ENCODE measurements around the gene AVPR2.
A peak's percentile ranks its signal among the peaks of the same experiment; 100 is the strongest.

AVPR2 gene

DNA sequence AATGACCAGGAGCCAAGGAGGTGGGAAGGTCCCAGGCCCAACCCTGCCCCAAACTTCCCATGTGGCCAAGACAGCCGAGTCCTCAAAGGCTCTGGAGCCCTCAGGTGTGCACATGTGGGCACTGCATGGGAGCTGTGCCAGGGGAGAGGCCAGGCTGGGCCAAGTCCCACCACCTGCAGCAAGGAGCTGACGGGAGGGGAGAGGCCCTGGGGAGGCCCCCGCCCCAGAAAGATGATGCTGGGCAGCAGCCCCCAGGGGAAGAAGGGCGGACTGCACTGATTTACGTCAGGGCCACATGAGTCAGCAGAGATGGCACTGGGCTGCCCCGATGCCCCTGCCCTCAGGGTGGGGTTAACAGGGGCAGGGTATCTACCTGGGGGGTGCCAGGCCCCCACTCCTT lies 19.9 kb upstream of the AVPR2 start:
- H3K4me3 Mint-ChIP-seq = peak overlapping the region; percentile 15 to 59
- no peak for DNase-seq
- H3K9me3 Mint-ChIP-seq = no peaks in the 10 kb centered on the region
- no peak for ATAC-seq (replicated peaks)
- peaks cover 6 to 43% of the 10 kb centered on the region in 2 donors for H3K27me3 Mint-ChIP-seq
- H3K4me1 Mint-ChIP-seq (ENCODE audit: low read depth in 2 of 2) = no peaks in the 10 kb centered on the region
- H3K36me3 Mint-ChIP-seq (ENCODE audit: insufficient read depth) = peaks cover 3% of the 10 kb centered on the region
- H3K27ac Mint-ChIP-seq = no peak overlapping the region

DNA sequence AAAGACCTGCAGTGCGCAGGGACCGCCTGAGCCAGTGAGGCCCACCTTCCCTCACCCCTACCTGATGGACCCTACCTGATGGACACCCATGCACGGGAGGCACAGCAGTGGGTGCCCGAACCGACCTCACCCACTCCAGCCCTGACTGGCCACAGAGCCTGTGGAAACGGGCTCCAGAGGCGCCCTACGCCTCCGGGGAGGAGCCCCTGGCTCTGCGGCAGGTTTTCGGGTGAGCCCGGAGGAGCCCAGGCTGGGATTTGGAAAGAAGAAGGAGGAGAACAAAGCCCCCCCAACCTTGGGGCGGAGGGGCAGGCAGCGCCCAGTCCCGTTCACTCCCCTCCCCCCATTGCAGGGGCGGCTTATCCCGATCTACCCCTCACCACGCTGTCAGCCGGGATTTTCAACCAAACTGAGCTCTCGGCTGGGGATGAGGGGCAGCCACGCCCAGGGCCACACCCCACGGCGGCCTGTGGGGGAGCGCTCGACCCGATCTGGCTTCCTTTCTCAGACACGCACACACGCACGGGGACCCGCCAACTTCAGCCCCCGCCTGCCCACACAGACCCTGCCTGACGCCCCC lies 19.2 kb upstream of the AVPR2 start:
- Mint-ChIP-seq H3K4me1 (ENCODE audit: low read depth in 2 of 2) (no peaks in the 10 kb centered on the region), H3K36me3 (ENCODE audit: insufficient read depth) (peaks cover 3% of the 10 kb centered on the region), H3K27ac (no peak overlapping the region), H3K4me3 (peak overlapping the region in 1 of 2 donors; percentile 59), H3K27me3 (peaks cover 6 to 36% of the 10 kb centered on the region in 2 donors), H3K9me3 (no peaks in the 10 kb centered on the region)
- DNase-seq (no peak), ATAC-seq (replicated peaks) (no peak)

DNA sequence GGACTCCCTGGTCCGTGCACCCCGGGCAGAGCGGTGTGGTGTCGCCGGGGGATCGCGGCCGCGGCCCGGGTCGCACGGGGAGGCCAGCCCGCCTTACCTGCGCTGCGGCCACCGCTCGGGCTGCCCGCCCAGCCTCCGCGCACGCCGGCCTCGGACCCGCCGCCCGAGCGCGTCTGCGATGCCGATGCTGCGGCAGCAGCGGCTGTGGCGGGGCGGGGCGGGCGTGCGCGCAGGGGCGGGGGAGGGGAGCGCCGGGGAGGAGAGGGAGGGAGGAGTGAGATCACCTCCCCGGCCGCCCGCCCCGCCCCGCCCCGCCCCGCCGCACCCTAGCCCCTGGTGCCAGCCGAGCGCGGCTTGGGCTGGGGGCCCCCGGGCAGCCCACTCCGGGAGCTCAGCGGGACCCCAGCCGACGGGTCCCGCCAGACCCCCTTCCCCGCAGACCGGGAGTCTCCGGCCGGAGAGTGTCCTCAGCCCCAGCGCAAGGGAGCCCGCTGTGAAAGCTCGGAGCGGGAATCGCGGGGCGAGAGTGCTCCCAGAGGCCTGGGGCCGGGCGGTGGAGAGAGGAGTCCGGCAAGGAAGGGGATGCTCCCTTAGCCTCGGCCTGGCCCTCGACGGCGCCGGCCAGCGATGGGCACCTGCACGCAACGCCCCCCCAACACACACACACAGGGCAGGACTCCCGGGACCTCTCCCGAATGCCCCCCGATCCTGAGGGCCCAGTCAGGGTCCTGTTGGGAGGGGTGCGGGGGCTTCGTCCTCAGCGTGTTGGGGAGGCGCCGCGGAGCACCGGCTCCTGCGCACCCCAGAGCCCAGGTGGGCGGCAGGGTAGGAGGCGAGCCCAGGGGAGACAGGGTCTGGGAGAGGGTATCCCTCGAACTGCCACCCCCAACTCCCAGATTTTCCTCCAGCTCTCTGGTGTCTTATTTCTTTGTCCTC lies 18.2 kb upstream of the AVPR2 start, which contains the start of gene L1CAM:
Gene L1CAM (minus strand): TSS at position 206 of the 936 bp plus-strand sequence. CDS start 10,337 bp downstream, outside the sequence.
- peak; percentile 51 for ATAC-seq (replicated peaks)
- peaks cover 6 to 33% of the 10 kb centered on the region in 2 donors for H3K27me3 Mint-ChIP-seq
- H3K27ac Mint-ChIP-seq = no peak within 1 kb of the TSS
- no peaks in the 10 kb centered on the region for H3K4me1 Mint-ChIP-seq (ENCODE audit: low read depth in 2 of 2)
- H3K36me3 Mint-ChIP-seq (ENCODE audit: insufficient read depth) = peaks cover 3% of the 10 kb centered on the region
- DNase-seq = no peak
- no peaks in the 10 kb centered on the region for H3K9me3 Mint-ChIP-seq
- H3K4me3 Mint-ChIP-seq = peak within 1 kb of the TSS in 1 of 2 donors; percentile 59

DNA sequence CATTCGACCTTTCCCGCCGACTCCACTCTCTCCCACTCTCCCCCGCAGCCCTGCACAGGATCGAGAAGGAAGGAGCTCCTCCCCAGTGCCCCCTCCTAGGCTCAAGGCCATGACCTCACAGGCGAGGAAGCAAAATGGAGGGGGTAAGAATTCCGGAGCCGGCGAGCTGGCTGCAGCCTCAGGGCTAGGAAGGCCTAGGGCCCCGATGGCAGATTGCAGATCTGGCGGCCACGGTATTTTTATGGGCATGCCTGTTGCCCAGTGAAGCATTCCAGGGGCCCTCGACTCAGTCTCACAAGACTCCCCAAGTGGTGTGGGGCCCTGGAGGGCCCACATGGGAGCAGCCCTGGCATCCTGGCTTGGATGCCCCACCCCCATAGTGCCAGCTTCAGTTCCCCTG lies 17.6 kb upstream of the AVPR2 start:
- Mint-ChIP-seq H3K27ac (no peak overlapping the region), H3K4me3 (peak overlapping the region in 1 of 2 donors; percentile 47), H3K27me3 (peaks cover 6 to 32% of the 10 kb centered on the region in 2 donors), H3K36me3 (ENCODE audit: insufficient read depth) (peaks cover 3% of the 10 kb centered on the region), H3K4me1 (ENCODE audit: low read depth in 2 of 2) (no peaks in the 10 kb centered on the region), H3K9me3 (no peaks in the 10 kb centered on the region)
- DNase-seq = no peak
- no peak for ATAC-seq (replicated peaks)

DNA sequence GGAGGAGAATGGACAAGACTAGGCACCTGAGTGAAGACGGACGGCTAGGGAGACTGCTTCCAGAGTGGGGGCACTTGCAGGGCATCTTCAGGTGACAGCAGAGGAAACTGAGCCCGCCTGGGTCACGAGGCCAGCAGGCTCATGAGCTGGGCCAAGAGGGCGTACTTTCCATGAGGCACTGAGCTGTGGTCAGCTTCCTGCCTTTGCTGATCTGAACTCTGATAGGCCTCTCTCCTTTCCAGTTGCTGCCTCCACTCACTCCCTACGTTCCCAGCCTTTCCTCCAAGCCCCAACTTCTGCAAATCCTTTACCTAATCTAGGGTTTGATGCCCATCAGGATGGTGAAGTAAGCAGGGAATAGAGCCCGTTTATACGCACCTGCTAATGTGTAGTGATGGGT lies 17.1 kb upstream of the AVPR2 start:
- no peaks in the 10 kb centered on the region for H3K9me3 Mint-ChIP-seq
- no peaks in the 10 kb centered on the region for H3K4me1 Mint-ChIP-seq (ENCODE audit: low read depth in 2 of 2)
- no peak overlapping the region for H3K4me3 Mint-ChIP-seq
- ATAC-seq (replicated peaks) = no peak
- DNase-seq = no peak
- H3K27ac Mint-ChIP-seq = no peak overlapping the region
- H3K27me3 Mint-ChIP-seq = peaks cover 2 to 31% of the 10 kb centered on the region in 2 donors
- peaks cover 3% of the 10 kb centered on the region for H3K36me3 Mint-ChIP-seq (ENCODE audit: insufficient read depth)

DNA sequence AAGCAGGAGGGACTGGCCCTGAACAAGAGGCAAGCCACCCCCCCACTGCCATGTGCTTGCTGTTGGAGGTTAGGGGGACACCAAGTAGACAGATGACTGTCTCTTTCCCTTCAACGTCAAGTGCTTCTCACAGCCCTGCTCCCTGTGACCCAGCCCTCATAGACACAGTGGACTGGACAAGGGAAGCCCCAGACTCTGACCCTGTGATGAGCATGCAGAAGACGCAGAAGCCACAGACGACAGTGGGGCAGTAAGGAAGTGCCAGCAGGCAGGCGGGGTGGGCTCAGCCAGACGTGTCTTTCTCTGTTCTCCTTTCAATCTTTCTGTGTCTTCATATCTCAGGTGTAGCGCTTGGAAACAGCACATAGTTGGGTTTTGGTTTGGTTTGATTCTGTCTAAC lies 16.1 kb upstream of the AVPR2 start:
- peak; percentile 32 for ATAC-seq (replicated peaks)
- no peak overlapping the region for H3K4me3 Mint-ChIP-seq
- H3K36me3 Mint-ChIP-seq (ENCODE audit: insufficient read depth) = peaks cover 3% of the 10 kb centered on the region
- no peaks in the 10 kb centered on the region for H3K4me1 Mint-ChIP-seq (ENCODE audit: low read depth in 2 of 2)
- H3K27me3 Mint-ChIP-seq = peaks cover 0 to 29% of the 10 kb centered on the region in 2 donors
- H3K27ac Mint-ChIP-seq = no peak overlapping the region
- no peaks in the 10 kb centered on the region for H3K9me3 Mint-ChIP-seq
- no peak for DNase-seq

DNA sequence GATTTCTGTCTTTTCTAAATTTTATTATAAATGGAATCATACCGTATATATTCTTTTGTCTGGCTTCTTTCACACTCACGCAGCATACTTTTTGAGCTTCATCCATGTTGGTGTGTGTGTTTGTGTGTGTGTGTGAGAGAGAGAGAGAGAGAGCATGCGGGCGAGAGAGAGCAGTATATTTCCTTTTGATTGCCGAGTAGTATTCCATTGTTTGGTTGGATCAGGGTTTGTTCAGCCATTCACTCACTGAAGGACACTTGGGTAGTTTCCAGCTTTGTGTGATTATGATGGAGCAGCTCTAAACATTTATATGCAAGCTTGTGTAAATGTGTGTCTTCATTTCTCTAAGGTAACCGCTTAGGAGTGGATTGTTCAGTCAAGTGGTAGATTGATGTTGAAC lies 15.3 kb upstream of the AVPR2 start:
- Mint-ChIP-seq H3K36me3 (ENCODE audit: insufficient read depth) (peaks cover 3% of the 10 kb centered on the region), H3K4me3 (no peak overlapping the region), H3K4me1 (ENCODE audit: low read depth in 2 of 2) (no peaks in the 10 kb centered on the region), H3K9me3 (no peaks in the 10 kb centered on the region), H3K27me3 (peaks cover 0 to 22% of the 10 kb centered on the region in 2 donors), H3K27ac (no peak overlapping the region)
- no peak for ATAC-seq (replicated peaks)
- no peak for DNase-seq

DNA sequence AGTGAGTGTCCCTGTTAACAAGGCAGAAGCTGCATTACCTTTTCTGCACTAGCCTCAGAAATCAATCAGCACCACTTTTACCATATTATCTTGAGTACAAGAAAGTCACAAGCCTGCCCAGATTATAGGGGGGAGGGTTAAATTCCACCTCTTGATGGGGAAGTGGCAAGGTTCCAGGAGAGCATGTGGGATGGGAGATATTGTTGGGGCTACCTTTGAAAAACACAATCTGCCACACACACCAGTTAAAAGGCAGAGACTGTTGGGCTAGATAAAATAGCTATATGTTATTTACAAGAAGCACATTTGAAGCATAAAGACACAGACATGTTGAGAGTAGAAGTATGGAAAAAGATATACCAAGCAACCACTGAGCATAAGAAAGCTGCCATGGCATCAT lies 6.6 kb upstream of the AVPR2 start:
- ATAC-seq (replicated peaks) (no peak), DNase-seq (no peak)
- Mint-ChIP-seq H3K4me1 (ENCODE audit: low read depth in 2 of 2) (peaks cover 14 to 16% of the 10 kb centered on the region in 2 donors), H3K36me3 (ENCODE audit: insufficient read depth) (peaks cover 9% of the 10 kb centered on the region), H3K27ac (no peak overlapping the region), H3K9me3 (no peaks in the 10 kb centered on the region), H3K27me3 (peaks cover 0 to 2% of the 10 kb centered on the region in 2 donors), H3K4me3 (no peak overlapping the region)

DNA sequence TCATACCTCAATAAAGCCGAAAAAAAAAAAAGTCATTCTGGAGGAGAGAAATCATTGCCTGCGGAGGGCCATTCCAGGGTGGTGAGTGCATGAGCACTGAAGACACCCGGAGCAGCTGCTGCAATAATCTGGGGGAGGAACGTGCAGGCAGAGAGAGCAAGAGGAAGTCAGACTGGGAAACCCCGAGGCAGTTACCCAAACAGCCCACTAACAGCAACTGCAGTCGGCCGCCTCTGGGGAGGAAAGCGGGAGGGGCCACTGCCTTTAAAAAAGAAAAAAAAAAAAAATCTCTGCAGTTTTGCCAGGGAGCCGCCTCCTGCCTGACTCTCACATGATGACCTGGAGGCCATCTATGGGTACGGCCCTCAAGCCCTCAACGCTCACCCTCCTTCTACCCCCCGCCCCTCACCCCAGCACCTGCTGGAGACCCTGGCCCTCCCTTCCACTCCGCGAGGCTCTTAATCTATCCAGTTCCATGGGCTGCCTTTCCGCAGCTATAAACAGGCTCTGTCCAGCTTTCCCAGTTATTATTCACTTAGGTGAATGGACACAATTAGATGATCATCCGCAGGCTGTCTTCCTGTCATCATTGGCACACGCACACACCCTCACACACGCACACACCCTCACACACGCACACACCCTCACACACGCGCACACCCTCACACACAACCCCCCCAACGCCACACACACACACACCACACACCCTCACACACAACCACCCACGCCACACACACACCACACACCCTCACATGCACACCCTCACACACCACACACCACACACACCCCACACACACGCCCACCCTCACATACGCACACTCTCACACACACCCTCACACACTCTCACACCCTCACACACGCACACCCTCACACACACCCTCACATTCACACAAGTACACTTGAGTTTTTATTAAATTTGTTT lies 3.4 kb upstream of the AVPR2 start:
- DNase-seq (peak; percentile 45 to 52 (median 46)), ATAC-seq (replicated peaks) (peak; percentile 92)
- Mint-ChIP-seq H3K4me1 (ENCODE audit: low read depth in 2 of 2) (peaks cover 35 to 36% of the 10 kb centered on the region in 2 donors), H3K27ac (peak overlapping the region; percentile 54 to 79), H3K36me3 (ENCODE audit: insufficient read depth) (peaks cover 12% of the 10 kb centered on the region), H3K27me3 (no peaks in the 10 kb centered on the region), H3K4me3 (peak overlapping the region; percentile 60 to 64), H3K9me3 (no peaks in the 10 kb centered on the region)

DNA sequence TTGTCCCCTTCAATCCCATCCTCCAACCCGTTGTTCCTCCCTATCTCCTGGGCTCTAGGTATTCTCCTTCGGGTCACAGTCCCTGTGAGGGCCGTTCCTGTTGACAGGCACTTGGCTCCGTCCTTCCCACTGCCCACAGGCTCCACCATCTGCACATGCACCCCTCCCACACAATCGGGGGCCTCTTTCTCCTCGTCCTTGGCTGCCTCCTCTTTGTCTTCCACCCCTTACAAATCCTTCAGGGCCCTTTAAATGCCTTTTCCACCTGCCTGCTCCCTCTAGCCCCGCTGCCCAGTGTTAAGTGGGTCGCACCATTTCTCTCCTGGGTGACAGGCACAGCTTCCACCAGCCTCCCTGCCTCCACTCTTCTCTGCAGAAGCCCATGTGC lies 2.7 kb upstream of the AVPR2 start:
- H3K27ac Mint-ChIP-seq = peak overlapping the region; percentile 54 to 79
- no peak for ATAC-seq (replicated peaks)
- no peaks in the 10 kb centered on the region for H3K27me3 Mint-ChIP-seq
- H3K9me3 Mint-ChIP-seq = no peaks in the 10 kb centered on the region
- H3K36me3 Mint-ChIP-seq (ENCODE audit: insufficient read depth) = peaks cover 13% of the 10 kb centered on the region
- peak overlapping the region; percentile 60 to 64 for H3K4me3 Mint-ChIP-seq
- H3K4me1 Mint-ChIP-seq (ENCODE audit: low read depth in 2 of 2) = peaks cover 40 to 42% of the 10 kb centered on the region in 2 donors
- no peak for DNase-seq

DNA sequence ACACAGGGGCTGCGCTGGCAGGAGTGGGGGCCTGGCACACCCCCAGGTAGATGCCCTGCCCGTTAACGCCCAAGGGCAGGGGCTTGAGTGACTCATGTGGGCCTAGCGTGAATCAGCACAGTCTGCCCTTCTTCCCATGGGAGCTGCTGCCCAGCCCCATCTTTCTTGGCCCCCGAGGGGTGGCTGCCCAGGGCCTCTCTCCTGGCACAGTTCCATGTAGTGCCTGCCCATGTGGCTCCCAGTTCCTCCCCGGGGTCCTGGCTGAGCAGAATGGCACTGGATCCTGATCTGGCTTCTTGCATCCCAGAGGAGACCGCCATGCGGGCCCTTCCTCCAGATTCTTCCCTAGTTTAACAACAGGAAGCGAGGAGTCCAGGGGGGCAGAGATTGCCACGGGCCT lies 2.1 kb upstream of the AVPR2 start:
- no peaks in the 10 kb centered on the region for H3K27me3 Mint-ChIP-seq
- no peak overlapping the region for H3K27ac Mint-ChIP-seq
- DNase-seq (no peak), ATAC-seq (replicated peaks) (no peak)
- H3K9me3 Mint-ChIP-seq = no peaks in the 10 kb centered on the region
- peaks cover 18% of the 10 kb centered on the region for H3K36me3 Mint-ChIP-seq (ENCODE audit: insufficient read depth)
- H3K4me1 Mint-ChIP-seq (ENCODE audit: low read depth in 2 of 2) = peaks cover 40 to 45% of the 10 kb centered on the region in 2 donors
- H3K4me3 Mint-ChIP-seq = peak overlapping the region in 1 of 2 donors; percentile 74

DNA sequence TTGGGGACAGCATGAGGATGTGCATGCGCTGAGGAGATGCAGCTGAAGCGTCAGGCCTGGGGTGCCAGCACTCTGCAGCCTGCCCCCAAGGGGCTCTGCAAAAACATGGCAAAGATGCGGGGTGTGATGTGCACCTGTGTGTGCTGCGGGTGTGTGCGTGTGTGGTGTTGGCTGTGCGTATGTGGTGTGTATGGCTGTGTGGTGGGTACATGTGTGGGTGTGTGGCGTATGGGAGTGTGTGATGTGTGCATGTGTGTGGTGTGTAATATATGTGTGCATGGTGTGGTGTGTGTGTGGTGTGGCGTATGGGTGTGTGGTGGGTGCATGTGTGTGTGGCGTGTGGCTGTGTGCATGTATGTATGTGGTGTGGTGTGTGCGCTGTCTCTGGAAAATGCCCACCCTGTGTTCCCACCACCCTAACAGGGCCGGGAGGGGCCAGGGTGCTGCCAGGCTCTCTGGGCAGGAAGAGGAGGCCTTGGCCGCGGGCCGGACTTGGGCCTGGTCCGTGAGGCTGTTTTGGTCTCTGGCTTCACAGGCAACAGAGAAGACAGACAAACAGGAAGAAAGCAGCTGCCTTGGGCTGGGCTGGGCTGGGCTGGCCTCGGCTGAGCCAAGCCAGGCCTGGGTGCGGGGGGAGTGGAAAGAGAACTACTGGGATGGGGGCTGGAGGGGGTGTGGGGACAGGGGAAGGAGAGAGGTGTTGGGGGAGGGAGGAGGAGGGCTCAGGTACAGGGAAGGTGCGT lies 1.1 kb upstream of the AVPR2 start:
- peak overlapping the region; percentile 80 to 83 for H3K27ac Mint-ChIP-seq
- ATAC-seq (replicated peaks) (no peak), DNase-seq (no peak)
- peaks cover 26% of the 10 kb centered on the region for H3K36me3 Mint-ChIP-seq (ENCODE audit: insufficient read depth)
- no peaks in the 10 kb centered on the region for H3K9me3 Mint-ChIP-seq
- H3K4me1 Mint-ChIP-seq (ENCODE audit: low read depth in 2 of 2) = peaks cover 40 to 45% of the 10 kb centered on the region in 2 donors
- peak overlapping the region; percentile 74 to 78 for H3K4me3 Mint-ChIP-seq
- no peaks in the 10 kb centered on the region for H3K27me3 Mint-ChIP-seq

Measured in effector memory CD8-positive, alpha-beta T cell (primary cell).